ENCODE measurements around the gene RBM34. TPM values are rescaled to one million over a fixed set of nuclear protein-coding genes. Genes with fewer than 3 reads are reported as not detected.

Gene RBM34
- total RNA-seq, 2 experiments from 2014 or later, result 46.4 to 93.7 TPM

GRCh38 chr1:235136111-235136510, 24.9 kb downstream of the RBM34 start:
- POLR2A ChIA-PET, result no interaction called here
- H3K4me2 ChIP-seq (ENCODE audit: low read length), result no peak overlapping the region
- DNase-seq (ENCODE audit: low spot score), result no peak
- H3K79me2 ChIP-seq (ENCODE audit: insufficient read depth, low read depth, low read length), result no peaks in the 10 kb centered on the region
- no peak overlapping the region for H3K4me3 ChIP-seq (ENCODE audit: low read depth, low read length, poor library complexity, severe bottlenecking)
- CTCF ChIA-PET (ENCODE audit: unreplicated experiment), result no interaction called here
- H3K9me2 ChIP-seq (ENCODE audit: insufficient read depth, low read length), result no peaks in the 10 kb centered on the region
- no peak for TF ChIP-seq EZH2phosphoT487 (IDR thresholded peaks at IDR 0.05; ENCODE audit: borderline replicate concordance, low read depth, low read length)
- TF ChIP-seq CTCF (conservative IDR thresholded peaks at IDR 0.05; ENCODE audit: low read length), result no peak
- H3K9me3 ChIP-seq (ENCODE audit: low read length), result no peaks in the 10 kb centered on the region
- no peaks in the 10 kb centered on the region for H4K20me1 ChIP-seq (ENCODE audit: insufficient read depth, low read length)
- intact Hi-C loops (cut with micrococcal nuclease; ENCODE audit: unreplicated experiment), result no loop called here
- H3K36me3 ChIP-seq (ENCODE audit: insufficient read depth, low read length), result peaks cover 82% of the 10 kb centered on the region
- no TSS peak for BruUV-seq (replicated peaks)
- no peaks in the 10 kb centered on the region for H3K4me1 ChIP-seq (ENCODE audit: insufficient read depth, low read length, poor library complexity, severe bottlenecking)
- no peak overlapping the region for H3K27ac ChIP-seq (ENCODE audit: low read depth, low read length, poor library complexity, severe bottlenecking)
- H2AFZ ChIP-seq (ENCODE audit: low read length), result no peak overlapping the region

- Histone ChIP-seq H3K36me3 (ENCODE audit: insufficient read depth, low read length) (peaks cover 84% of the 10 kb centered on the region), H3K4me3 (ENCODE audit: low read depth, low read length, poor library complexity, severe bottlenecking) (no peak overlapping the region), H3K4me1 (ENCODE audit: insufficient read depth, low read length, poor library complexity, severe bottlenecking) (peaks cover 2% of the 10 kb centered on the region), H2AFZ (ENCODE audit: low read length) (no peak overlapping the region), H4K20me1 (ENCODE audit: insufficient read depth, low read length) (no peaks in the 10 kb centered on the region), H3K27ac (ENCODE audit: low read depth, low read length, poor library complexity, severe bottlenecking) (no peak overlapping the region), H3K79me2 (ENCODE audit: insufficient read depth, low read depth, low read length) (peaks cover 1% of the 10 kb centered on the region; the same call in 1 of the 2 replicates), H3K4me2 (ENCODE audit: low read length) (no peak overlapping the region), H3K9me2 (ENCODE audit: insufficient read depth, low read length) (no peaks in the 10 kb centered on the region), H3K9me3 (ENCODE audit: low read length) (no peaks in the 10 kb centered on the region)
- ChIA-PET POLR2A (no interaction called here), CTCF (ENCODE audit: unreplicated experiment) (no interaction called here)
- no peak for TF ChIP-seq CTCF (conservative IDR thresholded peaks at IDR 0.05; ENCODE audit: low read length)
- TF ChIP-seq EZH2phosphoT487 (IDR thresholded peaks at IDR 0.05; ENCODE audit: borderline replicate concordance, low read depth, low read length), result no peak
- no TSS peak for BruUV-seq (replicated peaks)
- intact Hi-C loops (cut with micrococcal nuclease; ENCODE audit: unreplicated experiment), result no loop called here
- no peak for DNase-seq (ENCODE audit: low spot score)
Measured at GRCh38 chr1:235134171-235134570, 26.9 kb downstream of the RBM34 start.

GRCh38 chr1:235133086-235133485, 28.0 kb downstream of the RBM34 start:
- no TSS peak for BruUV-seq (replicated peaks)
- POLR2A ChIA-PET, result interaction anchor here (0.5 kb wide), 1 partner anchor 47 kb away, joined by 3 read pairs; no protein-coding TSS in a partner anchor

More at GRCh38 chr1:235133086-235133485, 28.0 kb downstream of the RBM34 start:
- H3K4me2 ChIP-seq (ENCODE audit: low read length), result no peak overlapping the region
- no peak for DNase-seq (ENCODE audit: low spot score)
- no peak overlapping the region for H3K4me3 ChIP-seq (ENCODE audit: low read depth, low read length, poor library complexity, severe bottlenecking)
- H2AFZ ChIP-seq (ENCODE audit: low read length), result no peak overlapping the region
- peaks cover 5% of the 10 kb centered on the region for H3K4me1 ChIP-seq (ENCODE audit: insufficient read depth, low read length, poor library complexity, severe bottlenecking)
- TF ChIP-seq CTCF (conservative IDR thresholded peaks at IDR 0.05; ENCODE audit: low read length) (no peak), EZH2phosphoT487 (IDR thresholded peaks at IDR 0.05; ENCODE audit: borderline replicate concordance, low read depth, low read length) (no peak)
- H3K27ac ChIP-seq (ENCODE audit: low read depth, low read length, poor library complexity, severe bottlenecking), result no peak overlapping the region
- no peaks in the 10 kb centered on the region for H4K20me1 ChIP-seq (ENCODE audit: insufficient read depth, low read length)
- no peaks in the 10 kb centered on the region for H3K9me3 ChIP-seq (ENCODE audit: low read length)
- CTCF ChIA-PET (ENCODE audit: unreplicated experiment), result no interaction called here
- no peaks in the 10 kb centered on the region for H3K9me2 ChIP-seq (ENCODE audit: insufficient read depth, low read length)
- peaks cover 78% of the 10 kb centered on the region for H3K36me3 ChIP-seq (ENCODE audit: insufficient read depth, low read length)
- intact Hi-C loops (cut with micrococcal nuclease; ENCODE audit: unreplicated experiment), result no loop called here
- H3K79me2 ChIP-seq (ENCODE audit: insufficient read depth, low read depth, low read length), result peaks cover 10% of the 10 kb centered on the region

Measured in OCI-LY7 (cell line).